Gastroesophageal sphincter (tissue), 2 donors: ENCODE data around the gene ITPKB.

Experiments used
- EP300 ChIP-seq: sonication (generic); formaldehyde crosslinking; IDR thresholded peaks from one replicate; pipeline ENCODE4 v1.6.1; 2017; ENCODE audit warnings: antibody characterized with exemption, mild to moderate bottlenecking
- POLR2A ChIP-seq, 2 donors: fragments of 450-650 bp; IDR thresholded peaks; one replicate each; pipeline ENCODE4 v1.6.1; 2017; ENCODE audit warnings: antibody characterized with exemption in 2 of 2, mild to moderate bottlenecking in 2 of 2, moderate library complexity in 1 of 2

DNA sequence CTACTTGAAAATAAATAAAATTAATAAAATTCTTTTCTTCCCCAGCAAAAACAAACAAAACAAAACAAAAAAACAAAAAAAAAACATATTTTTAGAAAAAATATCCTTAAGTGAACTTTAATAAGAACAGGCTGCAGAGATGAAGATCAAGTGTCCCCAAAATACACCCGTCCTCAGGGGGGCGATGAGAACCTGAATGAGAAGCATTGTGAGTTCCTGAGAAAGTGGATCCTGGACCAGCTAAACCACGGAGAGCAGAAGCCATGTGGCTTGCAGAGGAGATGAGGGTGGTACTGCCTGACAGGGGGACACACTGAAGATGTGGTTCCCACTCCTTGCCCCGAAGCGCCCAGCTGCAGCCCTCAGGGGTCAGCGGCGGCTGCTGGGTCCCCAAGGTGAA is 89.3 kb downstream of the ITPKB start:
- TF ChIP-seq EP300 (no peak), POLR2A (IDR thresholded peaks at IDR 0.05) (no peak)
